ENCODE measurements around the gene ARRB1.

Gene ARRB1

GRCh38 chr11:75301131-75301530 is 50.3 kb downstream of the ARRB1 start:
- Histone ChIP-seq H3K27ac (ENCODE audit: low read length) (no peak overlapping the region), H3K9me3 (ENCODE audit: control insufficient read depth, insufficient read depth, low read length) (no peaks in the 10 kb centered on the region), H3K27me3 (ENCODE audit: control insufficient read depth, insufficient read depth, low read length) (no peaks in the 10 kb centered on the region), H3K36me3 (ENCODE audit: control insufficient read depth, insufficient read depth, low read length) (no peaks in the 10 kb centered on the region), H3K4me3 (ENCODE audit: low read length) (no peak overlapping the region), H3K4me1 (ENCODE audit: control insufficient read depth, insufficient read depth, low read length) (peaks cover 6% of the 10 kb centered on the region)
- DNase-seq (ENCODE audit: low read depth, low spot score), result no peak
- no CpG with 5 or more reads among the region's 5 CpGs for WGBS (ENCODE audit: insufficient coverage, insufficient read length)

- H3K4me1 ChIP-seq (ENCODE audit: control insufficient read depth, insufficient read depth, low read length), result peaks cover 4% of the 10 kb centered on the region; the same call in 1 of the 2 replicates
- DNase-seq (ENCODE audit: low read depth, low spot score), result no peak
- H3K27me3 ChIP-seq (ENCODE audit: control insufficient read depth, insufficient read depth, low read length), result no peaks in the 10 kb centered on the region
- no peaks in the 10 kb centered on the region for H3K36me3 ChIP-seq (ENCODE audit: control insufficient read depth, insufficient read depth, low read length)
- H3K4me3 ChIP-seq (ENCODE audit: low read length), result no peak overlapping the region
- no peaks in the 10 kb centered on the region for H3K9me3 ChIP-seq (ENCODE audit: control insufficient read depth, insufficient read depth, low read length)
- H3K27ac ChIP-seq (ENCODE audit: low read length), result no peak overlapping the region
Measured at GRCh38 chr11:75298976-75299260, 52.5 kb downstream of the ARRB1 start.

- H3K4me1 ChIP-seq (ENCODE audit: control insufficient read depth, insufficient read depth, low read length), result peaks cover 2% of the 10 kb centered on the region; the same call in 1 of the 2 replicates
- H3K36me3 ChIP-seq (ENCODE audit: control insufficient read depth, insufficient read depth, low read length), result no peaks in the 10 kb centered on the region
- no peak for DNase-seq (ENCODE audit: low read depth, low spot score)
- H3K27me3 ChIP-seq (ENCODE audit: control insufficient read depth, insufficient read depth, low read length), result no peaks in the 10 kb centered on the region
- H3K27ac ChIP-seq (ENCODE audit: low read length), result no peak overlapping the region
- WGBS (ENCODE audit: insufficient coverage, insufficient read length), result no CpG with 5 or more reads among the region's 4 CpGs
- no peaks in the 10 kb centered on the region for H3K9me3 ChIP-seq (ENCODE audit: control insufficient read depth, insufficient read depth, low read length)
- H3K4me3 ChIP-seq (ENCODE audit: low read length), result no peak overlapping the region
Measured at GRCh38 chr11:75298191-75298975, 53.1 kb downstream of the ARRB1 start.

- H3K4me3 ChIP-seq (ENCODE audit: low read length), result no peak overlapping the region
- no peaks in the 10 kb centered on the region for H3K27me3 ChIP-seq (ENCODE audit: control insufficient read depth, insufficient read depth, low read length)
- WGBS (ENCODE audit: insufficient coverage, insufficient read length), result no CpG with 5 or more reads among the region's 2 CpGs
- H3K9me3 ChIP-seq (ENCODE audit: control insufficient read depth, insufficient read depth, low read length), result no peaks in the 10 kb centered on the region
- no peaks in the 10 kb centered on the region for H3K36me3 ChIP-seq (ENCODE audit: control insufficient read depth, insufficient read depth, low read length)
- DNase-seq (ENCODE audit: low read depth, low spot score), result no peak
- H3K4me1 ChIP-seq (ENCODE audit: control insufficient read depth, insufficient read depth, low read length), result no peaks in the 10 kb centered on the region
- no peak overlapping the region for H3K27ac ChIP-seq (ENCODE audit: low read length)
Measured at GRCh38 chr11:75293903-75294302, 57.6 kb downstream of the ARRB1 start.

GRCh38 chr11:75292943-75293342 is 58.5 kb downstream of the ARRB1 start:
- H3K36me3 ChIP-seq (ENCODE audit: control insufficient read depth, insufficient read depth, low read length), result no peaks in the 10 kb centered on the region
- H3K9me3 ChIP-seq (ENCODE audit: control insufficient read depth, insufficient read depth, low read length), result no peaks in the 10 kb centered on the region
- no peaks in the 10 kb centered on the region for H3K27me3 ChIP-seq (ENCODE audit: control insufficient read depth, insufficient read depth, low read length)
- DNase-seq (ENCODE audit: low read depth, low spot score), result no peak
- H3K4me3 ChIP-seq (ENCODE audit: low read length), result no peak overlapping the region
- H3K27ac ChIP-seq (ENCODE audit: low read length), result no peak overlapping the region
- H3K4me1 ChIP-seq (ENCODE audit: control insufficient read depth, insufficient read depth, low read length), result no peaks in the 10 kb centered on the region
- WGBS (ENCODE audit: insufficient coverage, insufficient read length), result no CpG with 5 or more reads among the region's 3 CpGs

- Histone ChIP-seq H3K27ac (ENCODE audit: low read length) (no peak overlapping the region), H3K9me3 (ENCODE audit: control insufficient read depth, insufficient read depth, low read length) (no peaks in the 10 kb centered on the region), H3K36me3 (ENCODE audit: control insufficient read depth, insufficient read depth, low read length) (no peaks in the 10 kb centered on the region), H3K4me3 (ENCODE audit: low read length) (no peak overlapping the region), H3K27me3 (ENCODE audit: control insufficient read depth, insufficient read depth, low read length) (no peaks in the 10 kb centered on the region), H3K4me1 (ENCODE audit: control insufficient read depth, insufficient read depth, low read length) (no peaks in the 10 kb centered on the region)
- no CpG with 5 or more reads among the region's 6 CpGs for WGBS (ENCODE audit: insufficient coverage, insufficient read length)
- no peak for DNase-seq (ENCODE audit: low read depth, low spot score)
Measured at GRCh38 chr11:75291741-75292140, 59.7 kb downstream of the ARRB1 start.

- no peak for DNase-seq (ENCODE audit: low read depth, low spot score)
- no peak overlapping the region for H3K27ac ChIP-seq (ENCODE audit: low read length)
- no peak overlapping the region for H3K4me3 ChIP-seq (ENCODE audit: low read length)
- WGBS (ENCODE audit: insufficient coverage, insufficient read length), result no CpG with 5 or more reads among the region's 12 CpGs
- no peaks in the 10 kb centered on the region for H3K4me1 ChIP-seq (ENCODE audit: control insufficient read depth, insufficient read depth, low read length)
- H3K36me3 ChIP-seq (ENCODE audit: control insufficient read depth, insufficient read depth, low read length), result no peaks in the 10 kb centered on the region
- no peaks in the 10 kb centered on the region for H3K27me3 ChIP-seq (ENCODE audit: control insufficient read depth, insufficient read depth, low read length)
- H3K9me3 ChIP-seq (ENCODE audit: control insufficient read depth, insufficient read depth, low read length), result no peaks in the 10 kb centered on the region
Measured at GRCh38 chr11:75289919-75290318, 61.5 kb downstream of the ARRB1 start.

GRCh38 chr11:75289511-75289760 is 62.0 kb downstream of the ARRB1 start:
- Histone ChIP-seq H3K27ac (ENCODE audit: low read length) (no peak overlapping the region), H3K4me3 (ENCODE audit: low read length) (no peak overlapping the region), H3K27me3 (ENCODE audit: control insufficient read depth, insufficient read depth, low read length) (no peaks in the 10 kb centered on the region), H3K9me3 (ENCODE audit: control insufficient read depth, insufficient read depth, low read length) (no peaks in the 10 kb centered on the region), H3K4me1 (ENCODE audit: control insufficient read depth, insufficient read depth, low read length) (no peaks in the 10 kb centered on the region), H3K36me3 (ENCODE audit: control insufficient read depth, insufficient read depth, low read length) (no peaks in the 10 kb centered on the region)
- no CpG with 5 or more reads among the region's 6 CpGs for WGBS (ENCODE audit: insufficient coverage, insufficient read length)
- no peak for DNase-seq (ENCODE audit: low read depth, low spot score)

GRCh38 chr11:75287579-75287978 is 63.9 kb downstream of the ARRB1 start:
- Histone ChIP-seq H3K27ac (ENCODE audit: low read length) (no peak overlapping the region), H3K9me3 (ENCODE audit: control insufficient read depth, insufficient read depth, low read length) (no peaks in the 10 kb centered on the region), H3K36me3 (ENCODE audit: control insufficient read depth, insufficient read depth, low read length) (no peaks in the 10 kb centered on the region), H3K4me1 (ENCODE audit: control insufficient read depth, insufficient read depth, low read length) (peaks cover 2% of the 10 kb centered on the region), H3K27me3 (ENCODE audit: control insufficient read depth, insufficient read depth, low read length) (no peaks in the 10 kb centered on the region), H3K4me3 (ENCODE audit: low read length) (no peak overlapping the region)
- DNase-seq (ENCODE audit: low read depth, low spot score), result no peak
- WGBS (ENCODE audit: insufficient coverage, insufficient read length), result no CpG with 5 or more reads among the region's 17 CpGs

GRCh38 chr11:75286826-75287465 is 64.5 kb downstream of the ARRB1 start:
- DNase-seq (ENCODE audit: low read depth, low spot score), result no peak
- Histone ChIP-seq H3K27me3 (ENCODE audit: control insufficient read depth, insufficient read depth, low read length) (no peaks in the 10 kb centered on the region), H3K27ac (ENCODE audit: low read length) (no peak overlapping the region), H3K9me3 (ENCODE audit: control insufficient read depth, insufficient read depth, low read length) (no peaks in the 10 kb centered on the region), H3K4me3 (ENCODE audit: low read length) (no peak overlapping the region), H3K4me1 (ENCODE audit: control insufficient read depth, insufficient read depth, low read length) (peaks cover 2% of the 10 kb centered on the region), H3K36me3 (ENCODE audit: control insufficient read depth, insufficient read depth, low read length) (no peaks in the 10 kb centered on the region)
- no CpG with 5 or more reads among the region's 14 CpGs for WGBS (ENCODE audit: insufficient coverage, insufficient read length)

- Histone ChIP-seq H3K4me1 (ENCODE audit: control insufficient read depth, insufficient read depth, low read length) (peaks cover 2% of the 10 kb centered on the region), H3K4me3 (ENCODE audit: low read length) (no peak overlapping the region), H3K9me3 (ENCODE audit: control insufficient read depth, insufficient read depth, low read length) (no peaks in the 10 kb centered on the region), H3K27me3 (ENCODE audit: control insufficient read depth, insufficient read depth, low read length) (no peaks in the 10 kb centered on the region), H3K36me3 (ENCODE audit: control insufficient read depth, insufficient read depth, low read length) (no peaks in the 10 kb centered on the region), H3K27ac (ENCODE audit: low read length) (no peak overlapping the region)
- no peak for DNase-seq (ENCODE audit: low read depth, low spot score)
- WGBS (ENCODE audit: insufficient coverage, insufficient read length), result no CpG with 5 or more reads among the region's 5 CpGs
Measured at GRCh38 chr11:75285776-75286360, 65.6 kb downstream of the ARRB1 start.

Data from iPS DF 6.9 (cell line).